ENCODE data around the gene SH3D19. TPM values are rescaled to one million over a fixed set of nuclear protein-coding genes. Genes with fewer than 3 reads are reported as not detected.

SH3D19 gene
- total and polyA plus RNA-seq, 4 donors: 22.1 to 69.2 (median 50.8) TPM

- Histone ChIP-seq H3K4me1 (ENCODE audit: control insufficient read depth in 5 of 5, insufficient read depth in 5 of 5, low read length in 5 of 5) (peaks cover 0 to 8% (median 0%) of the 10 kb centered on the region in 5 donors), H3K27me3 (ENCODE audit: control insufficient read depth in 3 of 3, insufficient read depth in 3 of 3, low read length in 2 of 3) (no peaks in the 10 kb centered on the region), H3K9ac (ENCODE audit: insufficient read depth in 1 of 2, low read length in 2 of 2) (no peak overlapping the region), H3K9me3 (ENCODE audit: control insufficient read depth in 4 of 4, insufficient read depth in 3 of 4, low read length in 3 of 4) (no peaks in the 10 kb centered on the region), H3K27ac (ENCODE audit: low read depth in 1 of 2, low read length in 1 of 2) (no peak overlapping the region), H3K36me3 (ENCODE audit: control insufficient read depth in 4 of 4, insufficient read depth in 4 of 4, low read length in 4 of 4) (peaks cover 0 to 17% (median 10%) of the 10 kb centered on the region in 4 donors), H3K4me3 (no peak overlapping the region)
- DNase-seq (peak in 1 of 3 donors; percentile 35), ATAC-seq (ENCODE audit: insufficient read depth, low FRiP score) (no peak)
- WGBS, 2 donors: 0 to 13% methylated on average over 1 of the region's 1 CpG
- TF ChIP-seq, protein P1, sequence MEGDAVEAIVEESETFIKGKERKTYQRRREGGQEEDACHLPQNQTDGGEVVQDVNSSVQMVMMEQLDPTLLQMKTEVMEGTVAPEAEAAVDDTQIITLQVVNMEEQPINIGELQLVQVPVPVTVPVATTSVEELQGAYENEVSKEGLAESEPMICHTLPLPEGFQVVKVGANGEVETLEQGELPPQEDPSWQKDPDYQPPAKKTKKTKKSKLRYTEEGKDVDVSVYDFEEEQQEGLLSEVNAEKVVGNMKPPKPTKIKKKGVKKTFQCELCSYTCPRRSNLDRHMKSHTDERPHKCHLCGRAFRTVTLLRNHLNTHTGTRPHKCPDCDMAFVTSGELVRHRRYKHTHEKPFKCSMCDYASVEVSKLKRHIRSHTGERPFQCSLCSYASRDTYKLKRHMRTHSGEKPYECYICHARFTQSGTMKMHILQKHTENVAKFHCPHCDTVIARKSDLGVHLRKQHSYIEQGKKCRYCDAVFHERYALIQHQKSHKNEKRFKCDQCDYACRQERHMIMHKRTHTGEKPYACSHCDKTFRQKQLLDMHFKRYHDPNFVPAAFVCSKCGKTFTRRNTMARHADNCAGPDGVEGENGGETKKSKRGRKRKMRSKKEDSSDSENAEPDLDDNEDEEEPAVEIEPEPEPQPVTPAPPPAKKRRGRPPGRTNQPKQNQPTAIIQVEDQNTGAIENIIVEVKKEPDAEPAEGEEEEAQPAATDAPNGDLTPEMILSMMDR (IDR thresholded peaks at IDR 0.05; ENCODE audit: control extremely low read depth, extremely low read depth): no peak
Observed at GRCh38 chr4:151152028-151152427, 173.4 kb downstream of the SH3D19 start.

- H3K4me3 ChIP-seq: no peak overlapping the region
- peaks cover 0 to 18% (median 10%) of the 10 kb centered on the region in 4 donors for H3K36me3 ChIP-seq (ENCODE audit: control insufficient read depth in 4 of 4, insufficient read depth in 4 of 4, low read length in 4 of 4)
- H3K4me1 ChIP-seq (ENCODE audit: control insufficient read depth in 5 of 5, insufficient read depth in 5 of 5, low read length in 5 of 5): peaks cover 0 to 8% (median 0%) of the 10 kb centered on the region in 5 donors
- TF ChIP-seq, protein P1 (IDR thresholded peaks at IDR 0.05; ENCODE audit: control extremely low read depth, extremely low read depth): no peak
- ATAC-seq (ENCODE audit: insufficient read depth, low FRiP score): no peak
- DNase-seq: no peak
- no peak overlapping the region for H3K27ac ChIP-seq (ENCODE audit: low read depth in 1 of 2, low read length in 1 of 2)
- H3K27me3 ChIP-seq (ENCODE audit: control insufficient read depth in 3 of 3, insufficient read depth in 3 of 3, low read length in 2 of 3): no peaks in the 10 kb centered on the region
- H3K9ac ChIP-seq (ENCODE audit: insufficient read depth in 1 of 2, low read length in 2 of 2): no peak overlapping the region
- 96% methylated on average over 9 of the region's 9 CpGs for WGBS, 2 donors
- no peaks in the 10 kb centered on the region for H3K9me3 ChIP-seq (ENCODE audit: control insufficient read depth in 4 of 4, insufficient read depth in 3 of 4, low read length in 3 of 4)
Observed at GRCh38 chr4:151150821-151151580, 174.4 kb downstream of the SH3D19 start.

DNA sequence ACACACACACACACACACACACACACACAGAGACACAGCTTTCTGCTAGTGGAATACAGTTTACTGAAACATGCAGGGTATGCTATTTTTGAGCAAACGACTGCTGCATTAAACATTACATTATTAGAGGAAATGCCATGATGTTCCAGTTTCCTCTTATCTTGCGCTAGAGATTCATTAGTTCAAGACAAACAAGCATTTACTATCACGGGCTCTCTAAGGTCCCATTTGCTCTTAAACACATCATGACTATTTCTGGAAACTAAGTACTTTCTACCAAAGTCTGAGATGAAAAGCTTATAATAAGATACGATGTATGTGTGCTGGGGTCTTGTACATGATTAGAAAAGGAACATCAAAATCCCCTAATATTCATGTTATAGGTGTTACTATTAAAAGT is 177.1 kb downstream of the SH3D19 start:
- Histone ChIP-seq H3K9ac (ENCODE audit: insufficient read depth in 1 of 2, low read length in 2 of 2) (no peak overlapping the region), H3K27ac (ENCODE audit: low read depth in 1 of 2, low read length in 1 of 2) (no peak overlapping the region), H3K4me3 (no peak overlapping the region), H3K27me3 (ENCODE audit: control insufficient read depth in 3 of 3, insufficient read depth in 3 of 3, low read length in 2 of 3) (no peaks in the 10 kb centered on the region), H3K4me1 (ENCODE audit: control insufficient read depth in 5 of 5, insufficient read depth in 5 of 5, low read length in 5 of 5) (peaks cover 0 to 8% (median 0%) of the 10 kb centered on the region in 5 donors), H3K36me3 (ENCODE audit: control insufficient read depth in 4 of 4, insufficient read depth in 4 of 4, low read length in 4 of 4) (peaks cover 10 to 31% (median 18%) of the 10 kb centered on the region in 4 donors), H3K9me3 (ENCODE audit: control insufficient read depth in 4 of 4, insufficient read depth in 3 of 4, low read length in 3 of 4) (no peaks in the 10 kb centered on the region)
- WGBS, 2 donors: 73 to 80% methylated on average over 4 of the region's 4 CpGs
- TF ChIP-seq, protein P1 (IDR thresholded peaks at IDR 0.05; ENCODE audit: control extremely low read depth, extremely low read depth): no peak
- ATAC-seq (ENCODE audit: insufficient read depth, low FRiP score): no peak
- DNase-seq: peak in 1 of 3 donors; percentile 8

All from lung (tissue), 12 donors.